Raji (cell line): ENCODE measurements around the gene SLC24A3.

Experiments used
- POLR2A ChIP-seq: IDR thresholded peaks from 2 replicates; pipeline ENCODE4 v1.6.1; 2011; ENCODE audit warnings: low read depth, low read length, control low read depth; ENCODE audit not compliant: insufficient read depth

Gene SLC24A3

DNA sequence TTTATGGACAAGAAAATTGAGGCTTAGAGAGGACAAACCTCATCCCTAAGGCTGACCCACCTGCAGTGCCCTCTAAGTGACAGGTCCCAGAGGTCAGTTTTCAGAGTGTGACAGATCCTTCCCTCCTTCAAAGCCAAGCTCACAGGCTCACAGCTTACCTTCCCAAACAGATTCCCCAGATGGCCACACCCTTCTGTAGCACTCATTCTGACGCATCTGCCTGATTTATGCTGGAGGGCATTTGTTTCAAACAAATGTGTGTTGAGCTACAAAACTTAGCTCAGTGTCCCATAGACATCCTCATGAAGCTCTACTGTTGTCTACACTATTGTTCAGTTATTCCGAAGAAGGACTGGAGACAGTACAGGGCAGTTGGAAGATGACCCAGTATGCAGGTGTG, 485.0 kb downstream of the SLC24A3 start:
- no peak for TF ChIP-seq POLR2A

DNA sequence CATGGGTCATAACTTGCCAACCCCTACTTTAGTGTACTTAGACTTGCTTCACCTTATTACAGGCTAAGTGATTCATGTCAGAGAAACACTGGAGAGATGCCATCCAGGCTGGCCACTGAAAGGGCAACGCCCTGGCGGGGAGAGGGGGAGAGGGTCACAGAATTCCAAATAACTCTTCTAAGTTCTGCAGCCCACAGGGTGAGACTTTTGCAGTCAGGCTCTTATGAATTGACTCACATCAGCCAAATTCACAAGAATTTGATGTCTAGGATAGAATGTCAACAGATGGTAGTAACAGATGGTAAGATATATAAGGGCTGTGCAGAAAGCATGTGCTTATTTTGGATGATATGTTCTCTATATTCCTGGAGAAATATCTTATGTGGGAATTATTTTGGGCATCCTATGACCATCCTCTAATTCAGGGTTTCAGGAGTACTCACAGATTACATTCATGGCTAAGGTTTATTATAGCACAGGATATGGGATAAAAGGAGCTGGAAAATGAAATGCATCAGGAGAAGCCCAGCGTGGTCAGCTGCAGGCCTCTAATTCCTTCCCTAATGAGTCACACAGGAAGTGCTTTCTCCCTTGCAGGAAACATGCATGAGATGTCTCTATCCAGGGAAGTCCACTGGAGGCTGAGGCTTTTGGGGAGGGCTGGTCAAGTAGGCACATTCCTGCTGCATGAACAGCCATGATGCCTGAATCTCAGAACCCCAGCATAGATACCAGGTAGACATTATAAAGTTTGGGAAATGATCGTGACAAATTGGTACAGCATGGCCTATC, 486.9 kb downstream of the SLC24A3 start:
- no peak for TF ChIP-seq POLR2A

DNA sequence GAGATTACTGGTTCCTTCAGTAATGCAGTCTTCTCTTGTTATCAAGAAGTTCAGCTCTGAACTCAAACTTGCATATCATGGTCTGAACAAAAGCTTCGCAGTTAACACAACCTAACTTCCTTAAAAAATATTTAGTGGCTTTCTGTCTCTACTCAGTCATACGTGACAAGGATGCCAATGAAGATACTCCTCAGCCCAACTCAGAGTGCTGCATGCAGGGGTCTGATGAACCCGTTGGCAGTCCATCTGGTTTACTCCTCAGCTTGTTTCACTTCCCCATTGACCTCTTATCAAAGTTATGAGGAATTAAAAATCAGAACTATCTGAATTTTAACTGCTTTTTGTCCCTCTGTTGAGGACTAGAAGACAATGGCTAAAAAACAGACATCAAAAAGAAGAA, 489.0 kb downstream of the SLC24A3 start:
- no peak for TF ChIP-seq POLR2A

DNA sequence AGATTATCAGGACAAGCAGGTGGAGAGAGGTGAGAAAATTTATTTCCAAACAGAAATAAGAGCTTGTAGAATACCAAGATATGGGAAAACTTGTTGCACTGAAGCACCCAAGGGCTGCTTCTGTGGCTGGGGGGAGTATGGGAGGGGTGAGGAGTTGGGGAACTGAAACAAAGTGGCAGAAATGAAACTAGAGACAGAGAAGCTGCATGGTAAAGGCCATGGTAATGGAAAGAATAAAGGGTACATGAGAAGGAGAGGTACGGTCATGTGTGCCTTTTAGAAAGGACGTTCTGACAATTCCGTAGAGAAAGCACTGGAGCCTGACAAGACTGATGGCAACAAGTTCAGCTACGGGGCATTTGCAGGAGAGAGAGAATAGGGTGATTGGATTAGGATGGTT, 494.0 kb downstream of the SLC24A3 start:
- TF ChIP-seq POLR2A, result no peak

DNA sequence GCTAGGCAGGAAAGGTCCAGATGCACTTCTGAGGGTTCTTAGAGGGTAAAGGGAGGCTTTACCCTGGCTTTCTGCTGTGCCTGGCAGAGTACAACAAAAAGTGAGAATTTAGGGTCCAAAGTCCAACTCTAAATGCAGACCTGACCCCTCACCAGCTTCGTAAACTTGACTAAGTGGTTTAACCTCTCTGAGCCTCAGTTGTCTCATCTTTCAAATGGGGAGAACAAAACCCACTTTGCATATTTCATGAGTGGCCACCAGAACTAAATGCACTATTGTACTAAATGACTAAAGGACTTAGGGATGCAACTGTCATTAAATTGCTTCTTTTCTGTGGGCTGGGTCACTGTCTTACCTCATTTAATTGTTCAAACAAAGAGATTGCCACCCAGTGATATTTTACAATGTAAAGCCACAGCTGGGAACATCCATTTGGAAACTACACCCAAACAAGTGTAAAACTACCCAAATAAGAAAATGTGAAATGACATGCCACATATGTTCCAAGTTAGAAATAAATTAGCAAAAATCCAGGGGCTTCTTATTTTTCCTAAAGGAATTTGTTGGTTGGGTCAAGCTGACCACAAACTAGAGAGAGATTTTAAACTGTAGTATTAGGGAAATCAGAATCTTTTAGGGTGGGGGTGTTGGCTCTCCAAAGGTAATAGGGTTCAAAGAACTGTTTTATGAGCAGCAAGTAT, 497.3 kb downstream of the SLC24A3 start:
- TF ChIP-seq POLR2A, result no peak

DNA sequence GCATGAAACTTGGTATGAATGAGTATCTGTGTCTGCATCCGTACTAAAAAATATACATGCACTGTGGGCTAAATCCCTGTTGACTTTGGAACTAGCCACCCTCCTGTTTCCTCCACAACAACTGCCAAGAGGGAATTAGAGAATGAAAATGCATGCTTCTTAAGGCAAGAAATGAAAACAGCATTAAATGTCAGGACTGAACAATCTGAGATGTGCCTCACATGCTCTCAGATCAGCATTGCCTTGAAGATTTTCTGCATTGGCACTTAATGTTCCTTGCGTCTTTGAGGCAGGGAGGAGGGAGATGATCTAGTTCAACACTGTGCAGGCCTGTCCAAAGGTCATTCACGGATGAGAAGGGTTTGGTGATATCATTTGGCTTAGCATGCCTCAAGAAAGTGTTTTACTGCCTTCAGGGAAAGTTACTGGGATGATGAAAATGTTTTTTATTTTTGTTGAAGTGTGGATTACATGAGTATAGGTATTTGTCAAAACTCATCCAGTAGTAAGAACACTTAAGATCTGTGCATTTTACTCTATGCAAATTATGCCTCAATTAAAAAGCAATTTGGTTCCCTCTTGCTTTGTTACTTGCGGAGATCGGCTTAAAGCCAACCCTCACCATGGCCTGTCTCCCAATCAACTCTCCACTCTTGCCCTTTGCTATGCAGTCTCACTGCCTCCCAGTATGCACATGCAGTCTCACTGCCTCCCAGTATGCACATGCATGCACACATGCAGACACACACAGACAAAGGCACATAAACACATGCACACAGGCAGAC, 498.1 kb downstream of the SLC24A3 start:
- no peak for TF ChIP-seq POLR2A

DNA sequence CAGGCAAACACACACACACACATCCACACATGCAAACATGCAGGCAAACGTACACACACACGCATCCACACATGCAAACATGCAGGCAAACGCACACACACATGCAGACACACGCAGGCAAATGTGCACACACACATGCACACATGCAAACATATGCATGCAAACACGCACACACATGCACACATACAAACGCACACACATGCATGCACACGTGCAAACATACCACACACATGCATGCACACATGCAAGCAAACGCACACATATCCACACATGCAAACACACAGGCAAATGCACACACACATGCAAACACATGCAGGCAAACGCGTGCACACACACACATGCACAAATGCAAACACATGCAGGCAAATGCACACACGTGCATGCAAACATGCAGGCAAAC, 498.7 kb downstream of the SLC24A3 start:
- no peak for TF ChIP-seq POLR2A

DNA sequence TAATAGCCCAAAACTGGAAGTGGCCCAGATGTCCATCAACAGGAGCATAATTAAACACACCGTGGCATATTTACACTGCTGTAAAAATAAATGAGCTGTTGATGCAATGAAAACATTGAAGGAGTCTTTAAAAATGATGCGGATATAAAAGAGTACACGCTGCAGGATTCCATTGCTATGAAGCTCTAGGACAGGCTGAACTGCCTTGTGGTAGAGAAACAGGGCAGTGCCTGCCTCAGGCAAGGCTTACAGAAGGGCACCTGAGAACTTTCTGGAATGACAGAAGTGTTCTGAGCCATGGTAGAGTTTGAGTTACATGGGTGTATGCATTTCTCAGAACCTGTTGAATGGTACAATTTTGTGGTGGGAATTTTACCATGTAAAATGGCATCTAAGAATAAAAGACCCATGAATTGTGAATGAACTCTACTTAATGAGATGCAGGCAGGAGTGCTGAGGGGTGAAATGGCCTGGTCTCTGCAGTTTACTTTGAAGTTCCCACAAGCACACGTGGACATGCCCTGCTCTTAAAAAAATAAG, 500.3 kb downstream of the SLC24A3 start:
- TF ChIP-seq POLR2A, result no peak

DNA sequence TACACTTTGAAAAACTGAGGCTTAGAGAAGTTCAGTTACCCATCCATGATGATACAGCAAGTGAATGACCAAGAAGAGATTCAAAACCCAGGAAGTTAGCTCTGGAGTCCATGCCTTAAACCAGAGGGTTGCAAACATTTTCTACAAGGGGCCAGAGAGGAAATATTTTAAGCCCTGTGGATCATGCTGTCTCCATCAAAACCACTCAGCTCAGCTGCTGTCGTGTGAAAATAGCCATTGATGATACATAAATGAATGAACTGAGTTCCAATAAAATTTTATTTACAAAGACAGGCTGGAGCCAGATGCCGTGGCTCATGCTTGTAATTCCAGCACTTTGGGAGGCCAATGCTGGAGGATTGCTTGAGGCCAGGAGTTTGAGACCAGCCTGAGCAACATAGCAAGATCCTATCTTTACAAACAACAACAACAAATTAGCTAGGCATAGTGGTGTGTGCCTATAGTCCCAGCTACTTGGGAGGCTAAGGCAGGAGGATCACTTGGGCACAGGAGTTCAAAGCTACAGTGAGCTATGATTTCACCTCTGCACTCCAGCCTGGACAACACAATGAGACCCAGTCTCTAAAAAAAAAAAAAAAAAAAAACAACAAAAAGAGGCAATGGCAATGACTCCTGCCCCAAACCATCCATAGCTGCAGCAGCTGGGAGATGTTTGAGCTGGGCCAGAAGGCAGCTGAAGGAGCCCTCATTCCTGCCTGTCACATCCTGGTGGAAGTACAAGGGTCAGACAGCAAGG, 501.6 kb downstream of the SLC24A3 start:
- TF ChIP-seq POLR2A, result no peak

DNA sequence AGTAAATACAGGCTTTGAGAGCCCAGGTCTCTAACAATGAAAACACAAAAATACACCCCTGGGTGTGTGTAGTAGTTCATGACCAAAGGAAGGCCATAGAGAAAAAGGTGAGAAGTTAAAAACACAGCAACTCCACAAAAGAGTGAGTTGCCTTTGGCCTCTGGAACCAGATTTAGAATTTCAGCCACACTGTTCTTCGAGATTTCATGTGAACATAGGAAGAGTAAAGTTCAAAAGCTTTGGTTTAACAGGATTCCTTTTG, 502.1 kb downstream of the SLC24A3 start:
- TF ChIP-seq POLR2A, result no peak

DNA sequence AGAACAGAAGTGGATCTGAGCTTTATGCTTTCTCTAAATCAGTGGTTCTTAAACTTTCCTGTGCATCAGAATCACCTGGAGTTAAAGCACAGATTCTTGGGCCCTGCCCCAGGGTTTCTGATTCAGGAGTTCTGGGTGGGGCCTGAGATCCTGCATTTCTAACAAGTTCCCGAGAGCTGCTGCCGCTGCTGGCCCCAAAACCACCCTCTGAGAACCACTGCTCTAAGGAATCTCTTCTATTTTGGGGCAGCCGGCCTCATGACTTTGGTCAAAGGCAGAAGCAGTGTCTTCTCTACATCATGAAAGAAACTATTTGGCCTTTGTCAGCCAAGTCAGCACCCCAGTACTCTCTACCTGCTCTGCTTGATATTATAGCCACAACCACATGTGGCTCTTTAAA, 503.5 kb downstream of the SLC24A3 start:
- TF ChIP-seq POLR2A, result no peak

DNA sequence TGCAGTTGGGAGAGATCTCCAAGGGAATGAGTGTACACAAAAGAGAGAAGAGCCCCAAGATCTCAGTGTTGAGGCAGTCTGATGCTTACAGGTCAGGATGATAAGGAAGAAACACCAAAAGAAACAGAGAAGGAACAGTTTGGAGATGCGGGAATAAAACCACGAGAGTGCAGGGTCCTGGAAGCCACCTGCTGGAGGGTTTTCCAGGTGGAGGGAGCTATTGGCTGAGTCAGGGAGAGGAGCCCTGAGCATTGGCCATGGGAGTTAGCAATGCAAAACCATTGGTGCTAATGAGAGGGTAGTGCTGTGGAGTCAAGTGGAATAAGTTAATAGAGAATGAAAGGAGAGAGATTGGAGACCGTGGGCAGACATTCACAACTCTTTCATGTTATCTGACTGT, 506.4 kb downstream of the SLC24A3 start:
- TF ChIP-seq POLR2A, result no peak

DNA sequence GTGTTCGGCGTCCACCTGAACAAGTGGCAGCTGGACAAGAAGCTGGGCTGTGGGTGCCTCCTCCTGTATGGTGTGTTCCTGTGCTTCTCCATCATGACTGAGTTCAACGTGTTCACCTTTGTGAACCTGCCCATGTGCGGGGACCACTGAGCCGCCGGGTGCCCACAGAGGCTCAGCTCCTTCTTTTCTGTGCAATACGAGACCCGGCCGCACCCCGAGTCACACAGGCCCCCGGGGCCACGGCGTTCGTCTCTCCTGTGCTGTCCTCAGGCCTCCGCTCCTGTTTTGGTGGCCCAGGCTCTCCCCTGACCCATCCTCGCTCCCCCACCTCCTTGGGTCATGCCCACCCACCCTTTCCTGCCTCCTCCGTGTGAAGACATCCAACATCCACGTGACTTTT, 508.5 kb downstream of the SLC24A3 start:
- TF ChIP-seq POLR2A, result no peak

DNA sequence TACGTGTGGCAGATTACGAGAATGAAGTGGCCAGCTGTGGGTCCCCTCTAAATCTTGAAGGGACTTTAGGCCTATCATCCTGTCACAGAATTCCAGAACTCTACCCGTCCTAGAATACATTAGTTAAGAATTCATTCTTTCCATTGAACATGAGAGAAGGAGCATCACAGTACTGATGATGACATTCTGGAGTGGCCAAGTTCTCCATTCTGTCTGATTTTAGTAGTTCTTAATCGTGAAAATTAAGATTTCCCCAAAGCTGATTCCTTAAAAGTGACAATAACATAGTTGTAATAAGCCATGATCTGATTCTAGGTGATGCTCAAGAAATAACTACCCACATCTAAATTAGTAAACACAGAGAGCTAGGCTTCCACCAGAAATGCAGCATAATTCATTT, 510.6 kb downstream of the SLC24A3 start:
- no peak for TF ChIP-seq POLR2A

DNA sequence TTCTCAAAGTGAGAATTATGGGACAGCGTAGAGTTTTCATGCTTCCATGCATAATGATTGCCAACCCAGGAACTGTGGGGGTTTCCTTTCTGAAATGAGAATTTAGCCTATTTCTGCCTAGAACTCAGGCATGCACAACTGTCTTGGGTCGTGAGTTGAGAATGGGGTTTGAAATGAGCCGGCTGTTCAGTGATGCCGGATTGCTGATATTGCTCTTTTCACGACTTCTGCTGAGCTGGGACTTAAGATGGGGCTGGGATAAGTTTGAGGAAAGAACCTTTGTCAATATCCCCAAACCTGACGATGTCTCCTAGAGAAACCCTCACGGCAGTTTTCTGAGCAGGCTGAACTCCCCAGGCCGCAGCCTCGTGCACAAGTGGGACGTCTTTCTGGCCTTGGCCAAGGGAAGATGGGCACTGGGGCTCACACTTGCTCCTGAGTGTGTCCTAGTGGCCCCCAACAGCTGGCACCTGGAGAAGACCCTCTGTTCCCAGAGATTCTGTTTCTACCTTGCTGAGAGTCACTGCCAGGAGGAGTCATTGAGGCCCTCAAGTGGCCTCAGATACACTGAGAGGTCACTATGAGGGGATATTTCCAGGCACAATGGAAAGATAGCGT, 511.5 kb downstream of the SLC24A3 start:
- TF ChIP-seq POLR2A, result no peak
